Esophagus mucosa (tissue), 1 donor: ENCODE results near the gene PTK6. TPM values are rescaled to one million over a fixed set of nuclear protein-coding genes. Genes with fewer than 3 reads are reported as not detected.
"Not testable (repeated sequence)": the region's sequence is repeated elsewhere in the genome, so short reads cannot be mapped to it uniquely, and the experiment has no call there.

ENCODE experiments used
- ATAC-seq: fragments of 200-7000 bp; cut with Tn5 transposase; one replicate; pipeline ENCODE4 v1.9.1; 2020
- total RNA-seq: library from RNA; stranded (reverse); gene quantifications from one replicate; pipeline ENCODE4 v1.2.4, GENCODE V29; 2023
- donor health status: DM: yes; HTN: yes; CAD: no.

Gene PTK6
- total RNA-seq, result 92.7 TPM

- ATAC-seq, result peak; percentile 48
Measured at GRCh38 chr20:63536997-63537524, at the start of gene PTK6. Gene PTK6 (minus strand): TSS chr20:63537376. CDS start chr20:63537314, 62 bp downstream.

DNA sequence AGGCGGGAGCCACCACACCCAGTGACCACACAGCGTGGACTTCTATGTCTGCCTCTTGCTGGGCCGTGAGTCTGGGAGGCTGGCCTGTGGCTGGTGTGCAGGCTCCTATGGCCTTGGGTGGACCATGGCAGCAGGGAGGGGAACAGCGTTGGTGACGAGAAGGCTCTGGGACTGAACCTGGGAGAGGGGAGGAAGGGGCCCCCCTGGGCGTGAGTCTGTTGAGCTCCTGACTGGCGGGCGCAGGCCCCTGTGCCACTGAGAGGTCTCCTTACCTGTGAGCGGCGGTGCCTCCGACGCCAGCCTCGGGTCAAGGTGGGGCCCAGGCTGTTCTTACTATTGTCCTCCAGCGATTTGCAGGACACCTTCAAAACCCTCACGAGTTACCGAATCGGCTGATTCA is 49.6 kb upstream of the PTK6 start:
- peak; percentile 10 for ATAC-seq

DNA sequence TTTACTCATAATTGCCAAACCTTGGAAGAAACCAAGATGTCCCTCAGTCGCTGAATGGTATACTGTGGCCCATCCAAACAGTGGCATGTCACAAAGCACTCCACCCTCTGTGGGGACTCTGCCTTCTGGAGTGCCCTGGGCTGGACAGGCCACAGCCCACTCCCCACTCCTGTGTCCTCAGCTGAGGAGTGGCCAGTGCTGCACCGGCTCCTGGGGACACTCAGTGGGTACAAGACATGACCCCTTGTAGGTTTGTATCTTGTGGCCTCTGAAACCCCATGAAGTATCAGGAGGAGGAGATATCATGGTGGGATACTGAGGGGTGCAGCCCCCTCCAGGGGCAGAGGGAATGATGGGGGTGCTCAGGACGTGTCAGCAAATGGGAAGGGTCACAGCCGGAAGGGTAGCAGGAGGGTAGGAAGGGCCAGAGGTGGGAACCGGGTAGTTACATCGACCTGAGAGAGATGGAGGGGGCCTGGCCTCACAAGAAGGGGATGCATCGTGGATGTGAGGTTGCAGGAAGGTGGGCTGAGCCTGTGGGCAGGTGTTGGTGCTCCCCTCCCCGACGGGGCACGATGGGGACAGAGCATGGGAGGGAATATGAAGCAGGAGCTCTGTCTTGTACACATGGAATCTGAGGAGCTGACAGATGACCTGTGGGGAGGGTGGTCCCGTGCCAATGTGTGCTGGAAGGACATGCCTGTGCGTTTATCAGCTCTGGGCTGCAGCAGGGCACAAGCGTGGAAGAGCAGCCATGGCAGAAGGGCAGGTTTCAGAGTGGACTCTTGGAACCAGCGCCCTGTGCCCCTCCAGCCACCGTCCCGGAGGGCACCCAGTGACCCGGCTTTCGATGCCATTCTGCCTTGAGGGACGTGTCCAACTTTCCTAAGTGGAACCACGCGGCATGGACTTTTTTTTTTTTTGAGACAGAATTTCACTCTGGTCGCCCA is 48.7 kb upstream of the PTK6 start:
- ATAC-seq, result no peak

GRCh38 chr20:63582382-63583063 is 45.3 kb upstream of the PTK6 start:
- no peak for ATAC-seq

DNA sequence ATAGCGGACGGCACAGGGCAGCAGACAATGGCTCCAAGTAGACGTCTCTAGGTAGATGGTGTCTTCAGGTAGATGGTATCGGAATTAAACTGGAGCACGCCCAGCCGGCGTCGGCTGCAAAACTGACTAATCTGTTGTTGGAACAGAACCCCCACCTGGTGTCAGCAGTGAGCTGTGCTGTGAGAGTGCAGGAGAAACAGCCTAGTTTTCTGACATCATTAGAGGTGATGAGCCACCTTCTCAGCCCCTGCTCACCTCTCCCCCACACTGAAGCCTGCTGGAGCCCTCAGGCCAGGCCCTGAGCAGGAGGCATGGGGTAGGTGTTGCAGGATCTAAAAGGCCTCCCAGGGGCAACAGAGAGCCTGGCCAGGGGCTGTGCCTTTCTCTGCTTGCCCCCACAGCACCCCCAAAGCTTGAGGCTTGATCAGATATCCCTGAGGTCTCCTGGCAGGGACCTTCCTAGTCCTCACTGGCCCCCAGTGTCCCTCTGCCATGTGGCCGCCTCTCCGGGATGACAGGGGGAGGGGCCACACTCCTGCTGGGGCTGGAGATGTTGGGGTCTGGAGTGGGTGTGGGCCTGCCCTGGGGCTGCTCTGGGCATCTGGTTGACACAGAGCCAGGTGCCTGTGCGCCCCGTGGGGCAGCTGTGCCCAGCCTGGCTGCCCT is 43.8 kb upstream of the PTK6 start:
- peak; percentile 78 for ATAC-seq

DNA sequence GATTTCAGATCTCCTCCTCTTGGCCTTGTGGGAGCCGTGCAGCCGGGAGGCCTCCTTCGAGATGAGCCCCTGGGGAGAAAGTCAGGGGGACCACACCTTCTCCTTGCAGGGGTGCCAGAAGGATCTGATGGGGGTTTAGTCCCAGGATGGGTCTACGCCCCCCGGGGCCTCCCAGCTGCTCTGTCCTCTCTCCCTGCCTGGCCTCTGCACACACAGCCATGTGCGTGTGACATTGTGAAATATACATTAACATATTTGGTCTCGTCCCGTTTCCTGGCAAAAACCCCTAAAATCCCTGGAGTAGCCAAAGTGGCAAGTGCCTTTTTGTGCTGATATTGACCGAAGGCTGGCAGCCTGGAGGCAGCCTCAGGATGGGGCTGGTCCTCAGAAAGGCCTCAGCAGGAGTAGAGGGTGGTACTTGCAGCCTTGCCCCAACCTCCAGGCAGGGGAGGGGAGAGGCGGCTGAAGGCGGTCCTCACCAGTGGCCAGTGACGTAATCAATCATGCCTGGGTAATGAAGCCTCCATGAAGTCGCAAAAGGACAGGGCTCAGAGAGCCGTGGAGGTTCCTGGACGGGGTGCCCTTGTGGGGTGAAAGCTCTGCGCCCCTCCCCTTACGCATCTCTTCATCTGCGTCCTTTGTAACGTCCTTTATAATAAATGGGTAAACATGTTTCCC is 42.0 kb upstream of the PTK6 start:
- no peak for ATAC-seq

DNA sequence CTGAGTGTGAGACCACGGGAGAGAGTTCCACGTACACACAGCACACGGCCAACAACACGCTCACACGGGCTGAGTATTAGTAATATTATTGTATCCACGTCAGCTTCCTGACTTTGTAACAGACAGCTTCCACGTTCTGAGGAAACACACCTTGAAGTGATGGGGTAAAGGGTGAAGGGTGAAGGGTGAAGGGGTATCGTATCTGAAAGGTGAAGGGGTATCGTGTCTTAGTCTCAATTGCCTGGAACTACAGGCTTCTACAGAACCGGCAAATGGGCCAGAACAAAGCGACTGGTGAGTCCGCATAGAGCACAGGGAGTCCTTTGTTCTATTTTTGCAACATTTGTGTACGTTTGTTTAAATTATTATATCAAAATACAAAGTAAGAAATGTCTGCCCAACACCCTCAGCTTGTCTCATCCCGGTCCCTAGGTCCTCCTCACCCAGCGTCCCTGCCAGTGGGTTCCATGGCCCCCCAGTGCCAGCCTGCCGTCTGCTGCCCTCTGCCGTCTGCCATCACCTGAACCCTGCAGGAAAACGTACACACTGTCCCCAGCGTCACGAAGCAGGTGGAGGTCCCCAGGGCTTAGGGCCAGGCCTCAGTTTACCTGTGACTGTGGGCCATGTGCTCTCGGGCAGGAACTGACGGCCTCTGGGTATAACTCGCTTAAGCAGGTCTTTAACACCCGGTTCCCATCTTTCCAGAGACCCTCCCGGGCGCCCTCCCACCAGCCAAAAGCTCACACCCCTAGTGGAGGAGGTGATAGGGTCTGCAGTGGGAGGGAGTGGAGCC is 41.2 kb upstream of the PTK6 start:
- no peak for ATAC-seq

- no peak for ATAC-seq
Measured at GRCh38 chr20:63577317-63577894, 40.2 kb upstream of the PTK6 start.

- ATAC-seq, result no peak
Measured at GRCh38 chr20:63576311-63576710, 39.1 kb upstream of the PTK6 start.

DNA sequence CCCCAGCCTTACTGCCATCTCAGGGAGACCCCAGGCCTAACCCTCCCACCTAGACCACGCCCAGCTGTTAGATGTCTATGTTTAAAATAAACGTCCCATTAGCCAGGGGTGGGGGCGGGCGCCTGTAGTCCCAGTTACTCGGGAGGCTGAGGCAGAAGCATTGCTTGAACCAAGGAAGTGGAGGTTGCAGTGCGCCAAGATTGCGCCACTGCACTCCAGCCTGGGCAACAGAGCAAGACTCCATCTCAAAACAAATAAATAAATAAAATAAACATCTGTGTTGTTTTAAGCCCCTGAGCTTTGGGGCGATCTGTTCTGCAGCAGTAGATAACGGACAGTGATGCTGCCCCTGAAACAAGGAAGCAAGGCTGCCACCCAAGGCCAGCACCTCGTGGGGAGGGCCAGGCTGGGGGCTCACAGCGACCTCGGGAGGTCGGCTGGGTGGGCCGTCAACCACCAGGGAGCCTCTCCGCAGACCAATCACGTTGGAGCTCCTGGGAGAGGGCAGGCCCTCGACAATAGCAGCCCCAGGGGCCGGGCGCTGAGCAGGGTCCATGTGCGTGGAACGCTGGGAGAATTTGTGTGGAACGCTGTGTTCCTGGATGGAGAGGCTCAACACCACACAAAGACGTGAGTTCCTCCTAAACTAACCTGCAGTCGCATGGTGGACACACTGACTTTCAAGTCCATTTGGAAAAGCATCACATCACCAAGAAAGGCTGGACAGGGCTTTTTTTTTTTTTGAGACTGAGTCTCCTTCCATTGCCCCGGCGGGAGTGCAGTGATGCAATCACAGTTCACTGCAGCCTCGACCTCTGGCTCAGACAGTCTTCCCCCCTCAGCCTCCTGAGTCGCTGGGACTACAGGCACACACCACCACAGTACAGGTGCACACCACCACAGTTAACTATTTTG is 37.9 kb upstream of the PTK6 start:
- ATAC-seq, result no peak

DNA sequence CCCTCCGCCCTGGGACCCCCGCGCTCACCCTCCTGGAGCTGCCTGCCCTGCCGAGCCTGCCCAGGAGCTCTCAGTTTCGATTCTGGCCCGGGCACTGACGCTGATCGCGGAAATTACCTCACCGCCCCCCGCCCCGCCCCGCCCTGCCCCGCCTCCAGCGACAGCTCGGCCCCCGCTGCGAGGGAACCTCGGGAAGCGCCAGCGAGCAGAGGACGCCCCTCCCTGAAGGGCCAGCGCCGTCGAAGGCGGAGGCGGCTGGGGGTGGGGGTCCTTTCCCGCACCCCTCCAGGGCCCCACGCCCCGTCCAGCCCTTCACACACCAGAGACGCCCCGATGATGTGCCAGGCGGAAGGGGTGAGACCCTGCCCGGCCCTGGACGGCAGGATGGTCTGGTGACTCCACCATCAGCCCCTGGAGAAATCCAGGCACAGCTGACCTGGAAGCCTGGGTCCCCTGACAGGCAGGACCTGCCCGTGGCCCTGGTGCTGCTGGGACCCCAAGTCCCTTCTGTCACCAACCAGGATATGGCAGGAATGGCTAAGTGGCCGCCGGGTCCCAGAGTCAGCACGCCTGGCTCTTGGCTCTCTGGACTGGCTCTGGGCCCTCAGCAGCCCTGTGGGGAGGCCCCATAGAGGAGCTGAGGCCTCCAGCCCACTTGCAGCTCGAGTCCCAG is 37.1 kb upstream of the PTK6 start, which contains the start of gene HELZ2:
Gene HELZ2 (minus strand): TSS at position 84 of the 673 bp plus-strand sequence. CDS start 1,854 bp downstream, outside the sequence.
- ATAC-seq, result peak; percentile 79

- peak; percentile 15 for ATAC-seq
Measured at GRCh38 chr20:63573647-63574131, 36.5 kb upstream of the PTK6 start.

DNA sequence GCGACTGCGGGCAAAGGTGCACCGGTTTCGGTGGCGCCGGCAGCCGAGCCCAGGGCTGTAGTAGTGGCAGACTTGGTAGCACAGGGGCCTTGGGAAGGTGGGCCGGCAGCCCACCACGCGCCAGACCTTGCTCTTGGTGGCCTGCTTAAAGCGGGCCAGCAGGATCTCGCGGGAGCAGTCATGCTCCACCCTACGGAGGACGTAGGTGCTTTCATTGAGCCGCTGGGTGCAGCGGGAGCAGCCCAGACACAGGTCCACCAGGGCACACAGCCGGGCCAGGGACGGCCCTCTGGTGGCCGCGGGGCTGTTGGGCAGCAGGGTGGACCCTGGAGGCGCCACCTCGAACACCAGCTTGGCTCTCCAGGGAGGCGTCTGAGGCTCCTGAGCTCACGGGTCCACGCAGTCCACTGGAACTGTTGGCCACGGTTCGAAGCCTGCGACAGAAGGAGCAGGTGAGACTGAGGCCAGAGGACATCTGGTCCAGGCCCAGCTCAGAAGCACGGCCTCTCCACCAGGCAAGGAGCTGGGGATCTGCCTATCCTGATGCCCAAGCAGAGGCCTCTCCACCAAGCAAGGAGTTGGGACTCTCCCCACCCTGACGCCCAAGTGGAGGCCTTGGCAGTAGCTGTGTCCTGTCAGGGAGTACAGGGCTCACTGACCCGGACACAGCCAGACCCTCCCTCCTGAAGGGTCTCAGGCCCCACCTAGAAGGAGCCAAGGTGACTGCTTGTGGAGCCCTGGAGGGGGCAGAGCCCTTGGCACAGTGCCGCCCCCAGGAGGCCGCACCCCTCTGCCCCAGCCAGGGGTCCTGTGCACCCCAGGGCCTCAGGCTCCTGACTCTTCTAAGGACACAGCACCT is 35.8 kb upstream of the PTK6 start:
- peak; percentile 10 for ATAC-seq

GRCh38 chr20:63572071-63572787 is 35.1 kb upstream of the PTK6 start:
- no peak for ATAC-seq

GRCh38 chr20:63571087-63571478 is 33.9 kb upstream of the PTK6 start:
- ATAC-seq, result not testable (repeated sequence)

- no peak for ATAC-seq
Measured at GRCh38 chr20:63570281-63571086, 33.3 kb upstream of the PTK6 start.
